NT2/D1 (cell line): Measurements from ENCODE around the gene KRT83.

ENCODE experiments used
- DNase-seq: peaks from one replicate; pipeline ENCODE4 v3.0.0-alpha.2; 2011; ENCODE audit warnings: low read depth, low spot score
- H3K27me3 ChIP-seq: 2 replicates; pipeline ENCODE4 v1.6.0; 2011; ENCODE audit warnings: mild to moderate bottlenecking; ENCODE audit not compliant: insufficient read length, insufficient read depth
- H3K36me3 ChIP-seq: 2 replicates; pipeline ENCODE4 v1.6.1; 2011; ENCODE audit warnings: mild to moderate bottlenecking, low read length, mixed read lengths; ENCODE audit not compliant: insufficient read depth, insufficient read length
- H3K4me1 ChIP-seq: 2 replicates; pipeline ENCODE4 v1.5.1; 2011; ENCODE audit not compliant: insufficient read depth, insufficient read length
- H3K4me3 ChIP-seq: 2 replicates; pipeline ENCODE4 v1.5.1; 2011; ENCODE audit warnings: low read depth; ENCODE audit not compliant: insufficient read length
- H3K9ac ChIP-seq: 2 replicates; pipeline ENCODE4 v1.6.0; 2011; ENCODE audit warnings: low read depth; ENCODE audit not compliant: insufficient read length
- H3K9me3 ChIP-seq: 2 replicates; pipeline ENCODE4 v1.5.1; 2011; ENCODE audit warnings: mild to moderate bottlenecking, low read length; ENCODE audit not compliant: insufficient read depth
- SUZ12 ChIP-seq: IDR thresholded peaks from 2 replicates; pipeline ENCODE4 v1.6.1; 2011; ENCODE audit not compliant: insufficient read length, insufficient read depth; ENCODE audit errors: extremely low read depth
- YY1 ChIP-seq: IDR thresholded peaks from 2 replicates; pipeline ENCODE4 v1.6.1; 2011; ENCODE audit not compliant: insufficient read length, insufficient read depth
- ZNF274 ChIP-seq: IDR thresholded peaks from 2 replicates; pipeline ENCODE4 v1.6.1; 2011; ENCODE audit warnings: mild to moderate bottlenecking, low read depth, low read length

KRT83 gene

GRCh38 chr12:52320784-52321400 is at the start of gene KRT83:
TSS of gene KRT83 (minus strand) at chr12:52321398. CDS start at chr12:52321335, 63 bp downstream.
- H3K4me1 ChIP-seq, result peaks cover 2% of the 10 kb centered on the region
- peaks cover 3% of the 10 kb centered on the region for H3K27me3 ChIP-seq
- no peaks in the 10 kb centered on the region for H3K9me3 ChIP-seq
- no peak for TF ChIP-seq YY1
- H3K4me3 ChIP-seq, result no peak within 1 kb of the TSS
- H3K9ac ChIP-seq, result no peak within 1 kb of the TSS
- no peaks in the 10 kb centered on the region for H3K36me3 ChIP-seq
- no peak for DNase-seq

- DNase-seq, result no peak
- H3K4me3 ChIP-seq, result no peak overlapping the region
- no peaks in the 10 kb centered on the region for H3K27me3 ChIP-seq
- H3K36me3 ChIP-seq, result no peaks in the 10 kb centered on the region
- H3K4me1 ChIP-seq, result peaks cover 3% of the 10 kb centered on the region
- no peak for TF ChIP-seq YY1
- TF ChIP-seq ZNF274, result no peak
- TF ChIP-seq SUZ12, result no peak
- peaks cover 9% of the 10 kb centered on the region; the same call in 1 of the 2 replicates for H3K9me3 ChIP-seq
- no peak overlapping the region for H3K9ac ChIP-seq
These were observed 48.6 kb upstream of the KRT83 start for GRCh38 chr12:52369809-52370208.

GRCh38 chr12:52369211-52369610 is 48.0 kb upstream of the KRT83 start:
- no peak for DNase-seq
- Histone ChIP-seq H3K27me3 (no peaks in the 10 kb centered on the region), H3K9ac (no peak overlapping the region), H3K4me3 (no peak overlapping the region), H3K9me3 (peaks cover 8% of the 10 kb centered on the region; the same call in 1 of the 2 replicates), H3K36me3 (no peaks in the 10 kb centered on the region), H3K4me1 (peaks cover 3% of the 10 kb centered on the region)
- TF ChIP-seq YY1, result no peak
- no peak for TF ChIP-seq ZNF274
- TF ChIP-seq SUZ12, result no peak

GRCh38 chr12:52368508-52368907 is 47.3 kb upstream of the KRT83 start:
- H3K4me3 ChIP-seq, result no peak overlapping the region
- H3K27me3 ChIP-seq, result no peaks in the 10 kb centered on the region
- DNase-seq, result no peak
- H3K9me3 ChIP-seq, result 0 out of 2 replicates have a peak, but pooled peaks cover under 1% of the 10 kb centered on the region
- no peak for TF ChIP-seq ZNF274
- no peak for TF ChIP-seq YY1
- no peak for TF ChIP-seq SUZ12
- no peaks in the 10 kb centered on the region for H3K36me3 ChIP-seq
- H3K4me1 ChIP-seq, result peaks cover 3% of the 10 kb centered on the region
- H3K9ac ChIP-seq, result no peak overlapping the region

- H3K4me3 ChIP-seq, result no peak overlapping the region
- no peaks in the 10 kb centered on the region for H3K9me3 ChIP-seq
- DNase-seq, result no peak
- H3K9ac ChIP-seq, result no peak overlapping the region
- H3K4me1 ChIP-seq, result peaks cover 3% of the 10 kb centered on the region
- no peaks in the 10 kb centered on the region for H3K36me3 ChIP-seq
- TF ChIP-seq ZNF274 (no peak), SUZ12 (no peak), YY1 (no peak)
- H3K27me3 ChIP-seq, result no peaks in the 10 kb centered on the region
These were observed 46.7 kb upstream of the KRT83 start for GRCh38 chr12:52367876-52368275.

- H3K36me3 ChIP-seq, result no peaks in the 10 kb centered on the region
- H3K9ac ChIP-seq, result no peak within 1 kb of the TSS
- no peak for DNase-seq
- H3K9me3 ChIP-seq, result no peaks in the 10 kb centered on the region
- TF ChIP-seq YY1 (no peak), SUZ12 (no peak), ZNF274 (no peak)
- H3K4me3 ChIP-seq, result no peak within 1 kb of the TSS
- H3K4me1 ChIP-seq, result peaks cover 3% of the 10 kb centered on the region
- H3K27me3 ChIP-seq, result no peaks in the 10 kb centered on the region
These were observed 45.7 kb upstream of the KRT83 start, which contains the start of gene KRT85 for GRCh38 chr12:52366738-52367485. TSS of gene KRT85 (minus strand) at chr12:52367481. CDS start at chr12:52367405, 76 bp downstream.

- no peaks in the 10 kb centered on the region for H3K4me1 ChIP-seq
- no peaks in the 10 kb centered on the region for H3K27me3 ChIP-seq
- no peak for TF ChIP-seq SUZ12
- no peak for TF ChIP-seq YY1
- TF ChIP-seq ZNF274, result no peak
These were observed 43.8 kb upstream of the KRT83 start for GRCh38 chr12:52364901-52365489.

More at GRCh38 chr12:52364901-52365489, 43.8 kb upstream of the KRT83 start:
- Histone ChIP-seq H3K4me3 (no peak overlapping the region), H3K36me3 (no peaks in the 10 kb centered on the region), H3K9ac (no peak overlapping the region), H3K9me3 (no peaks in the 10 kb centered on the region)
- DNase-seq, result no peak
